Osteoblast (primary cell): ENCODE data around the gene UBE2E2. TPM values are rescaled to one million over a fixed set of nuclear protein-coding genes. Genes with fewer than 3 reads are reported as not detected.

ENCODE experiments used
- DNase-seq: peaks from one replicate; pipeline ENCODE4 v3.0.0; 2011; ENCODE audit warnings: low spot score, mixed read lengths; ENCODE audit not compliant: insufficient read length; ENCODE audit errors: missing footprints
- H2AFZ ChIP-seq: 2 replicates; pipeline ENCODE4 v1.6.0; 2011; ENCODE audit warnings: mild to moderate bottlenecking, low read length
- H3K27ac ChIP-seq: 2 replicates; pipeline ENCODE4 v1.5.1; 2011; ENCODE audit warnings: mild to moderate bottlenecking, low read depth, low read length, moderate library complexity
- H3K27me3 ChIP-seq: 2 replicates; pipeline ENCODE4 v1.6.0; 2012; ENCODE audit warnings: mild to moderate bottlenecking, control low read depth, inconsistent platforms, low read length, moderate library complexity; ENCODE audit not compliant: insufficient read depth
- H3K36me3 ChIP-seq: 2 replicates; pipeline ENCODE4 v1.5.1; 2011; ENCODE audit warnings: mild to moderate bottlenecking, low read length, control low read depth, moderate library complexity; ENCODE audit not compliant: insufficient read depth
- H3K4me1 ChIP-seq: 2 replicates; pipeline ENCODE4 v1.5.1; 2011; ENCODE audit warnings: mild to moderate bottlenecking, low read length, control low read depth, moderate library complexity; ENCODE audit not compliant: insufficient read depth
- H3K4me2 ChIP-seq: 2 replicates; pipeline ENCODE4 v1.6.0; 2011; ENCODE audit warnings: mild to moderate bottlenecking, low read length; ENCODE audit not compliant: insufficient read depth
- H3K4me3 ChIP-seq: fragments of 200-600 bp; sonication (generic); 3 replicates; pipeline ENCODE4 v1.5.1; 2012; ENCODE audit warnings: mild to moderate bottlenecking, low read length, inconsistent platforms; ENCODE audit not compliant: insufficient read depth
- H3K79me2 ChIP-seq: 2 replicates; pipeline ENCODE4 v1.6.0; 2012; ENCODE audit warnings: mild to moderate bottlenecking, low read length, control low read depth, inconsistent platforms; ENCODE audit not compliant: insufficient read depth
- H3K9me3 ChIP-seq: 2 replicates; pipeline ENCODE4 v1.5.1; 2011; ENCODE audit warnings: low read depth, low read length, control low read depth
- H4K20me1 ChIP-seq: 2 replicates; pipeline ENCODE4 v1.6.0; 2012; ENCODE audit warnings: mild to moderate bottlenecking, low read length, control low read depth; ENCODE audit not compliant: insufficient read depth
- total RNA-seq: library from RNA; depleted of rRNA; stranded (reverse); fragments of >200 nt; gene quantifications from 2 replicates; pipeline ENCODE4 v1.2.3, GENCODE V29; 2012
- TF ChIP-seq, protein P1 (sequence below): IDR thresholded peaks from 2 replicates; pipeline ENCODE4 v1.5.1; 2011; ENCODE audit warnings: mild to moderate bottlenecking, low read depth, low read length, moderate library complexity; ENCODE audit errors: extremely low read depth

Gene UBE2E2
- total RNA-seq, 1 donor = 49.6 TPM

DNA sequence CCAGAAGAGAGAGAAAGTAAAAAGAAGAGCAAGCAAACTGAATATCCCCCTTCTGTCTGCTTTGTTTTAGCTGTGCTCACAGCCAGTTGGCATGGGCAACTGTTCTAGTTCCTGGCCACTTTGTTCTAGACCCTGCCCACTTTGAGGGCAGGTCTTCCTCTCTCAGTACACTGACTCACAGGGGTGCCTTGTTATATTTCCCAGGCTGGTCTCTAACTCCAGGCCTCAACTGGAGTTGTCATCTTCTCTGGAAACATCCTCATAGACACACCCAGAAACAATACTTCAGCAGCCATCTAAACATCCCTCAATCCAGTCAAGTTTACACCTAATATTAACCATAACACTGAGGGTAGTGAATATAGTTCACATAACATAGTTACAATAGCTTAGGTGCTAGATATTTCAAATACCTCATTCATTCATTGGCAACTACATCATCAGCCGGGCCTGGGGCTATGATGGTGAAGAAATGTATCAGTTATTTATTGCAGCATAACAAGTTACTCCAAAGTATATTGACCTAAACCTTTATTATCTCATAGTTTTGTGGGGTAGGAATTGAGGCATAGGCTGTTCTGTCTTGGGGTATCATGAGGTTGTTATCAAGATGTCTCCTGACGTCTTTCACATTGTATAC is 106.0 kb downstream of the UBE2E2 start:
- Histone ChIP-seq H4K20me1 (no peaks in the 10 kb centered on the region), H3K79me2 (peaks cover 7% of the 10 kb centered on the region)
- TF ChIP-seq, protein P1, sequence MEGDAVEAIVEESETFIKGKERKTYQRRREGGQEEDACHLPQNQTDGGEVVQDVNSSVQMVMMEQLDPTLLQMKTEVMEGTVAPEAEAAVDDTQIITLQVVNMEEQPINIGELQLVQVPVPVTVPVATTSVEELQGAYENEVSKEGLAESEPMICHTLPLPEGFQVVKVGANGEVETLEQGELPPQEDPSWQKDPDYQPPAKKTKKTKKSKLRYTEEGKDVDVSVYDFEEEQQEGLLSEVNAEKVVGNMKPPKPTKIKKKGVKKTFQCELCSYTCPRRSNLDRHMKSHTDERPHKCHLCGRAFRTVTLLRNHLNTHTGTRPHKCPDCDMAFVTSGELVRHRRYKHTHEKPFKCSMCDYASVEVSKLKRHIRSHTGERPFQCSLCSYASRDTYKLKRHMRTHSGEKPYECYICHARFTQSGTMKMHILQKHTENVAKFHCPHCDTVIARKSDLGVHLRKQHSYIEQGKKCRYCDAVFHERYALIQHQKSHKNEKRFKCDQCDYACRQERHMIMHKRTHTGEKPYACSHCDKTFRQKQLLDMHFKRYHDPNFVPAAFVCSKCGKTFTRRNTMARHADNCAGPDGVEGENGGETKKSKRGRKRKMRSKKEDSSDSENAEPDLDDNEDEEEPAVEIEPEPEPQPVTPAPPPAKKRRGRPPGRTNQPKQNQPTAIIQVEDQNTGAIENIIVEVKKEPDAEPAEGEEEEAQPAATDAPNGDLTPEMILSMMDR = no peak

DNA sequence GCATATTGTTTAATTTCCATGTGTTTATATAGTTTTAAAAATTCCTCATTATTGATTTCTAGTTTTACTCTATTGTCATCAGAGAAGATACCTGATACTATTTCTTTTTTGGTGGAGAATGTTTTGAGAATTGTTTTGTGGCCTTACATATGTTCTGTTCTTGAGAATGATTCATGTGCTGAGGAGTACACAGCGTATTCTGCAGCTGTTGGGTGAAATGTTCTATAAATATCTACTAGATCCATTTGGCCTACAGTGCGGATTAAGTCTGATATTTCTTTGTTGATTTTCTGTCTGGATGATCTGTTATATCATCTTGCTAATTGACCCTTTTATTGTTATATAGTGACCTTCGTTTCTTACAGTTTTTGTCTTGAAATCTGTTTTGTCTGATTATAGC is 109.7 kb downstream of the UBE2E2 start:
- H3K9me3 ChIP-seq = no peaks in the 10 kb centered on the region
- H4K20me1 ChIP-seq = peaks cover 12% of the 10 kb centered on the region
- H3K27ac ChIP-seq = no peak overlapping the region
- H2AFZ ChIP-seq = no peak overlapping the region
- no peaks in the 10 kb centered on the region for H3K27me3 ChIP-seq
- H3K36me3 ChIP-seq = no peaks in the 10 kb centered on the region
- no peak overlapping the region for H3K4me2 ChIP-seq
- H3K79me2 ChIP-seq = peaks cover 36% of the 10 kb centered on the region
- TF ChIP-seq, protein P1 = no peak
- H3K4me1 ChIP-seq = peaks cover 13% of the 10 kb centered on the region
- H3K4me3 ChIP-seq = no peak overlapping the region
- DNase-seq = no peak

More for the DNA sequence above, 106.0 kb downstream of the UBE2E2 start:
- Histone ChIP-seq H2AFZ (no peak overlapping the region), H3K36me3 (no peaks in the 10 kb centered on the region), H3K4me2 (no peak overlapping the region), H3K27me3 (no peaks in the 10 kb centered on the region), H3K27ac (no peak overlapping the region), H3K4me1 (no peaks in the 10 kb centered on the region), H3K4me3 (no peak overlapping the region), H3K9me3 (no peaks in the 10 kb centered on the region)
- no peak for DNase-seq

DNA sequence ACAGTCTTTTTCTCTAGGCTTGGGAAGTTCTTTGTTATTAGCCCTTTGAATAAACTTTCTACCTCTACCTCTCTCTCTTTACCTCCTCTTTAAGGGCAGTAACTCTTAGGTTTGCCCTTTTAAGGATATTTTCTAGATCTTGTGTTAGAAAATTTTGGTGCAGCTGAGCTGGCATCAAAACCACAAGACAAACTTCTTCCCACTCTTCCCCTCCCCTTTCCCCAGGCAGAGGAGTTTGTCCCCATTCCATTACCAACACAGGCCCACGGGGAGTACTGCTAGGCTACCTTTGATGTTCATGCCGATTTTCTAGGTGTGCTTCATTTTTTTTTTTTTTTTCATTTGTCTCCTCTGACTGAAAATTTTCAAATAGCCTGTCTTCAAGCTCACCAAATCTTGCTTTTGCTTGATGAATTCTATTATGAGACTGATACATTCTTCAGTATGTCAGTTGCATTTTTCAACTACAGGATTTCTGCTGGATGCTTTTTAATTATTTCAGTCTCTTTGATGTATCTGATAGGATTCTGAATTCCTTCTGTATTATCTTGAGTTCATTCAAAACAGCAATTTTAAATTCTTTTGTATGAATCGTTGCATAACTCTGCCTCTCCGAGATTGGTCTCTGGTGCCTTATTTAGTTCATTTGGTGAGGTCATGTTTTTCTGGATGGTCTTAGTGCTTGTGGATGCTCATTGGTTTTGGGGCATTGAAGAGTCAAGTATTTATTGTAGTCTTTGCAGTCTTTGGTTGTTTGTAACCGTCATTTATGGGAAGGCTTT is 112.0 kb downstream of the UBE2E2 start:
- H3K4me3 ChIP-seq = no peak overlapping the region
- no peaks in the 10 kb centered on the region for H3K36me3 ChIP-seq
- no peak for DNase-seq
- H3K27me3 ChIP-seq = no peaks in the 10 kb centered on the region
- peaks cover 16% of the 10 kb centered on the region for H4K20me1 ChIP-seq
- H3K4me1 ChIP-seq = peaks cover 13% of the 10 kb centered on the region
- H3K4me2 ChIP-seq = peak overlapping the region; percentile 18
- peaks cover 33% of the 10 kb centered on the region for H3K79me2 ChIP-seq
- H3K9me3 ChIP-seq = no peaks in the 10 kb centered on the region
- no peak overlapping the region for H3K27ac ChIP-seq
- no peak overlapping the region for H2AFZ ChIP-seq
- TF ChIP-seq, protein P1 = no peak

DNA sequence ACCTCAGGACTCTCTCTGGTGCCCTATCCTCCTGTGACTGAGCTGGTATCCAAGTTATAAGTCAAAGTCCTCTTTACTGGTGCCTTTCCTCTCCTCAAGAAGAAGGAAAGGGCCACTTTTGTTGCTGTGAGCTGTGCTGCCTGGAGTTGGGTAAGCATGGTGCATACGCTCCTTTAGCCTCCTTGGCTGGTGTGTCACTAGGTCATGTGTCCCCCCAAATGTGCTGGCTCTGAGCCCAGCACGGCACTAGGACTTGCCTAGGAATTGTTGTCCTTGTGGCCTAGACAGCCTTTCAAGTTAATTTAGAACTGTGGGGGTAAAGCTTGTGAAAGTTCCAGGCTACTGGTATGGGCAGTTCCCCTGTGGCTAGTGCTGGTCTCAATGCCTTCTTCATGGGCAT is 113.8 kb downstream of the UBE2E2 start:
- no peak for DNase-seq

More for the DNA sequence above, 113.8 kb downstream of the UBE2E2 start:
- Histone ChIP-seq H3K4me3 (no peak overlapping the region), H4K20me1 (peaks cover 26% of the 10 kb centered on the region), H2AFZ (no peak overlapping the region), H3K27ac (no peak overlapping the region), H3K4me2 (no peak overlapping the region), H3K9me3 (no peaks in the 10 kb centered on the region), H3K36me3 (no peaks in the 10 kb centered on the region), H3K4me1 (peaks cover 13% of the 10 kb centered on the region), H3K79me2 (peaks cover 45% of the 10 kb centered on the region), H3K27me3 (no peaks in the 10 kb centered on the region)
- TF ChIP-seq, protein P1 = no peak
